SHP77 treated with DMSO at 0.1 percent for 48 hours (cell line): Measurements from ENCODE around the gene DDX28.
"Not testable (repeated sequence)": the region's sequence is repeated elsewhere in the genome, so short reads cannot be mapped to it uniquely, and the experiment has no call there.

Experiments used
- DNase-seq: peaks from one replicate; lab custom pipeline; 2025; lab: John Stamatoyannopoulos, UW

The DDX28 gene

GRCh38 chr16:68037841-68038597 lies 15.0 kb upstream of the DDX28 start:
- DNase-seq = no peak

GRCh38 chr16:68035227-68035626 lies 12.2 kb upstream of the DDX28 start:
- no peak for DNase-seq

- DNase-seq = no peak
Measured at GRCh38 chr16:68033101-68033500, 10.1 kb upstream of the DDX28 start.

GRCh38 chr16:68031951-68032350 lies 8.9 kb upstream of the DDX28 start:
- no peak for DNase-seq

GRCh38 chr16:68030108-68030507 lies 7.1 kb upstream of the DDX28 start:
- not testable (repeated sequence) for DNase-seq

GRCh38 chr16:68028996-68029395 lies 6.0 kb upstream of the DDX28 start:
- no peak for DNase-seq

GRCh38 chr16:68022278-68022727 lies 729 bp downstream of the DDX28 start:
- no peak for DNase-seq

- no peak for DNase-seq
Measured at GRCh38 chr16:68021490-68021889, 1.5 kb downstream of the DDX28 start.

GRCh38 chr16:68019167-68019680 lies 3.8 kb downstream of the DDX28 start:
- no peak for DNase-seq

- DNase-seq = no peak
Measured at GRCh38 chr16:68015681-68016080, 7.4 kb downstream of the DDX28 start, which contains the start of gene DPEP2NB. Gene DPEP2NB (minus strand): TSS chr16:68015911. CDS start chr16:68015770, 141 bp downstream.

- no peak for DNase-seq
Measured at GRCh38 chr16:68013440-68013839, 9.6 kb downstream of the DDX28 start.

- not testable (repeated sequence) for DNase-seq
Measured at GRCh38 chr16:68009872-68010271, 13.2 kb downstream of the DDX28 start.

GRCh38 chr16:68009157-68009735 lies 13.8 kb downstream of the DDX28 start:
- no peak for DNase-seq

- DNase-seq = no peak
Measured at GRCh38 chr16:68005786-68006286, 17.2 kb downstream of the DDX28 start.

- no peak for DNase-seq
Measured at GRCh38 chr16:68005211-68005610, 17.8 kb downstream of the DDX28 start.

- no peak for DNase-seq
Measured at GRCh38 chr16:68003031-68003430, 20.0 kb downstream of the DDX28 start.

GRCh38 chr16:68000450-68000849 lies 22.6 kb downstream of the DDX28 start:
- DNase-seq = no peak

GRCh38 chr16:67999985-68000384 lies 23.0 kb downstream of the DDX28 start:
- DNase-seq = no peak

- not testable (repeated sequence) for DNase-seq
Measured at GRCh38 chr16:67998779-67999688, 24.0 kb downstream of the DDX28 start, which contains the start of gene DPEP2. Gene DPEP2 (minus strand): TSS chr16:67999484. CDS start chr16:67993212, 6,272 bp downstream.

- not testable (repeated sequence) for DNase-seq
Measured at GRCh38 chr16:67998231-67998778, 24.7 kb downstream of the DDX28 start.

- DNase-seq = no peak
Measured at GRCh38 chr16:67996666-67997065, 26.4 kb downstream of the DDX28 start.

- no peak for DNase-seq
Measured at GRCh38 chr16:67995423-67995822, 27.6 kb downstream of the DDX28 start.
